Heart right ventricle (tissue), 16 donors: Measurements from ENCODE around the gene IRF6. TPM values are rescaled to one million over a fixed set of nuclear protein-coding genes. Genes with fewer than 3 reads are reported as not detected.

ENCODE experiments used
- ATAC-seq, 8 donors: fragments of 200-7000 bp; cut with Tn5 transposase; one replicate each; pipeline ENCODE4 v1.9.1; 2020; ENCODE audit warnings: mild to moderate bottlenecking in 8 of 8, moderate library complexity in 8 of 8, moderate number of reproducible peaks in 1 of 8
- DNase-seq, 2 donors: peaks; one replicate each; pipeline ENCODE4 v3.0.0-alpha.2; 2020
- H3K27ac ChIP-seq, 10 donors: fragments of 200-600 bp; sonication (generic) in 2 of 10; one replicate each; pipeline versions ENCODE4 v1.5.0 to v1.8.0; 2020 to 2022; ENCODE audit warnings: mild to moderate bottlenecking in 3 of 10
- H3K27me3 ChIP-seq, 7 donors: fragments of 200-600 bp; one replicate each; pipeline ENCODE4 v1.8.0; 2021 to 2022; ENCODE audit warnings: mild to moderate bottlenecking in 2 of 7
- H3K36me3 ChIP-seq, 9 donors: fragments of 200-600 bp; sonication (generic) in 1 of 9; one replicate each; pipeline versions ENCODE4 v1.5.0 to v1.8.0; 2020 to 2022; ENCODE audit warnings: mild to moderate bottlenecking in 2 of 9
- H3K4me1 ChIP-seq, 9 donors: fragments of 200-600 bp; sonication (generic) in 1 of 9; one replicate each; pipeline versions ENCODE4 v1.5.0 to v1.8.0; 2020 to 2022; ENCODE audit warnings: mild to moderate bottlenecking in 4 of 9
- H3K4me3 ChIP-seq, 10 donors: fragments of 200-600 bp; sonication (generic) in 2 of 10; one replicate each; pipeline versions ENCODE4 v1.5.0 to v1.8.0; 2020 to 2022; ENCODE audit warnings: mild to moderate bottlenecking in 7 of 10, moderate library complexity in 2 of 10
- H3K9me3 ChIP-seq, 11 donors: fragments of 200-600 bp in 10 of 11; sonication (generic) in 2 of 11; one replicate each; pipeline versions ENCODE4 v1.5.0 to v1.8.0; 2013 to 2022; ENCODE audit warnings: mild to moderate bottlenecking in 2 of 11, control low read depth in 1 of 11, moderate library complexity in 1 of 11
- CTCF ChIP-seq, 9 donors: fragments of 200-600 bp; sonication (generic) in 2 of 9; IDR thresholded peaks; one replicate each; pipeline versions ENCODE4 v1.5.0 to v1.8.0; 2021 to 2022; ENCODE audit warnings: antibody characterized with exemption in 9 of 9, mild to moderate bottlenecking in 5 of 9, moderate library complexity in 1 of 9
- WGBS, 2 donors: extraction: QIAGEN DNeasy Blood & Tissue Kit; methylation state at CpG; one replicate each; pipeline ENCODE4 v1.1.7; 2013; ENCODE audit warnings: inconsistent platforms in 1 of 2; 5-methylcytosine and 5-hydroxymethylcytosine counted together
- intact Hi-C, 10 donors: fragments of 100-400 bp; cut with DNase I; formaldehyde crosslinking; loops; one replicate each; pipeline versions ENCODE4 v1.11.1 to v1.14.2; 2022
- polyA plus RNA-seq, 2 donors: library from polyadenylated mRNA; stranded (reverse); fragments of 200-250 nt; gene quantifications; one replicate each; pipeline ENCODE4 v1.2.3, GENCODE V29; 2013
- total RNA-seq, 10 donors: library from RNA; stranded (reverse); fragmentation: NEBNext Ultra II Directional in 3 of 10; extraction: Animal tissue kit (Norgen Biotek cat#: 25700) in 3 of 10; gene quantifications; one replicate each; pipeline versions ENCODE4 v1.2.1 to v1.2.4, GENCODE V29; 2021 to 2023
- donor health status: Arrhythmogenic right ventricular cardiomyopathy.
- donor health status: ischemic (EF 13 %, LVEDD 7.1; RV severe dilation, severe dysfunction).
- donor health status: healthy with polysubstance abuse.
- donor health status: DM: no; HTN: yes; CAD: no.
- donor health status: DM: no; HTN: no; CAD: no.
- donor health status: ischemic (EF 25% LVEDD 6.9; RV normal size, moderate dysfunction).
- donor health status: ischemic (EF 25% LVEDD 5.7; RV mildly dilated, moderate dysfunction).
- donor health status: healthy.
- donor health status: DM: yes; HTN: yes; CAD: no.
- donor health status: Ischemic cardiomyopathy.
- donor health status: ischemic (EF 35%, LVEDD 5.7; RV mildly dilated, moderate dysfunction).
- donor health status: nonischemic (EF 11% LVEDD 7.7; RV severe dilation, severe dysfunction).
- donor health status: DM: yes; HTN: yes; CAD: no.
- donor health status: PGD.
- donor health status: ischemic (EF 29% LVEDD 5.4; RV normal size, mild dysfunction).
- donor health status: nonischemic (EF 23%, LVEDD 6.1; RV moderate dilation, normal function).

IRF6 gene
- total and polyA plus RNA-seq, 12 donors, result 1.2 to 69.4 (median 41.3) TPM

GRCh38 chr1:209786146-209786545 lies 19.8 kb downstream of the IRF6 start:
- H3K27ac ChIP-seq, result peak overlapping the region in 8 of 10 donors; percentile 66 to 94 (median 82)

GRCh38 chr1:209785592-209785991 lies 20.4 kb downstream of the IRF6 start:
- H3K27me3 ChIP-seq, result peaks cover 0 to 22% (median 0%) of the 10 kb centered on the region in 7 donors
- TF ChIP-seq CTCF (IDR thresholded peaks at IDR 0.05), result no peak
- peak overlapping the region in 8 of 10 donors; percentile 27 to 94 (median 82) for H3K27ac ChIP-seq
- DNase-seq (no peak), ATAC-seq (no peak)
- 91 to 92% methylated on average over 4 of the region's 4 CpGs for WGBS, 2 donors
- no peaks in the 10 kb centered on the region for H3K9me3 ChIP-seq
- peaks cover 0 to 24% (median 0%) of the 10 kb centered on the region in 9 donors for H3K36me3 ChIP-seq
- peaks cover 0 to 60% (median 31%) of the 10 kb centered on the region in 9 donors for H3K4me1 ChIP-seq
- intact Hi-C loops, result loop anchor here in 5 of 10 donors (2.0 to 5.0 kb wide), 2 partner anchors 41 to 42 kb away; partner anchors contain the start of gene UTP25 (in 5 of the 5)
- no peak overlapping the region for H3K4me3 ChIP-seq

More at GRCh38 chr1:209786146-209786545, 19.8 kb downstream of the IRF6 start:
- H3K4me3 ChIP-seq, result no peak overlapping the region
- DNase-seq (no peak), ATAC-seq (peak in 1 of 8 donors; percentile 29)
- TF ChIP-seq CTCF (IDR thresholded peaks at IDR 0.05), result no peak
- peaks cover 0 to 28% (median 0%) of the 10 kb centered on the region in 7 donors for H3K27me3 ChIP-seq
- H3K36me3 ChIP-seq, result peaks cover 0 to 25% (median 0%) of the 10 kb centered on the region in 9 donors
- intact Hi-C loops, result loop anchor here in 3 of 10 donors (5.0 kb wide), 1 partner anchor 41 kb away; the partner anchor contains the start of gene UTP25 (in 3 of the 3)
- H3K4me1 ChIP-seq, result peaks cover 0 to 60% (median 31%) of the 10 kb centered on the region in 9 donors
- 35 to 59% methylated on average over 4 of the region's 4 CpGs for WGBS, 2 donors
- H3K9me3 ChIP-seq, result no peaks in the 10 kb centered on the region

- WGBS, 2 donors, result 4% methylated on average over 48 of the region's 48 CpGs
- TF ChIP-seq CTCF (IDR thresholded peaks at IDR 0.05), result no peak
- peak within 1 kb of the TSS; percentile 39 to 79 (median 64) for H3K4me3 ChIP-seq
- intact Hi-C loops, result loop anchor here in 6 of 10 donors (2.0 to 5.0 kb wide), 2 partner anchors 42 to 43 kb away; partner anchors contain the start of gene UTP25 (in 6 of the 6)
- ATAC-seq (peak; percentile 97 to 99 (median 98)), DNase-seq (peak; percentile 99 to 100)
- H3K27ac ChIP-seq, result peak within 1 kb of the TSS; percentile 60 to 94 (median 85)
- H3K27me3 ChIP-seq, result peaks cover 0 to 15% (median 0%) of the 10 kb centered on the region in 7 donors
- H3K9me3 ChIP-seq, result no peaks in the 10 kb centered on the region
- peaks cover 0 to 35% (median 0%) of the 10 kb centered on the region in 9 donors for H3K36me3 ChIP-seq
- peaks cover 0 to 60% (median 31%) of the 10 kb centered on the region in 9 donors for H3K4me1 ChIP-seq
Observed at GRCh38 chr1:209784265-209785169, 21.4 kb downstream of the IRF6 start, which contains the start of gene C1orf74. C1orf74 (minus strand) TSS chr1:209784559; CDS start chr1:209783634, 925 bp downstream.

- Histone ChIP-seq H3K4me1 (peaks cover 0 to 55% (median 31%) of the 10 kb centered on the region in 9 donors), H3K9me3 (no peaks in the 10 kb centered on the region), H3K36me3 (peaks cover 0 to 46% (median 0%) of the 10 kb centered on the region in 9 donors), H3K4me3 (peak overlapping the region in 7 of 10 donors; percentile 57 to 79 (median 64)), H3K27me3 (peaks cover 0 to 11% (median 0%) of the 10 kb centered on the region in 7 donors), H3K27ac (peak overlapping the region in 2 of 10 donors; percentile 3 to 79)
- TF ChIP-seq CTCF (IDR thresholded peaks at IDR 0.05), result no peak
- DNase-seq (no peak), ATAC-seq (no peak)
- intact Hi-C loops, result loop anchor here in 1 of 10 donors (5.0 kb wide), 1 partner anchor 44 kb away; the partner anchor contains the start of gene UTP25
- WGBS, 2 donors, result 39 to 51% methylated on average over 6 of the region's 6 CpGs
Observed at GRCh38 chr1:209783386-209783785, 22.6 kb downstream of the IRF6 start.
